HL-60 (cell line): ENCODE results near the gene PALLD.
A peak's percentile ranks its signal among the peaks of the same experiment; 100 is the strongest.

Source experiments
- DNase-seq, 2 experiments: peaks; one replicate each; pipeline ENCODE4 v3.0.0-alpha.2; 2010 to 2020; ENCODE audit warnings: low read depth in 1 of 2, low spot score in 1 of 2
- H3K27ac ChIP-seq: fragments of 250-450 bp; sonication (Bioruptor Pico); replicated peaks from 2 replicates; pipeline ENCODE4 v1.5.1; 2020; ENCODE audit warnings: mild to moderate bottlenecking, moderate library complexity
- H3K27me3 ChIP-seq: fragments of 250-450 bp; sonication (Bioruptor Pico); 2 replicates; pipeline ENCODE4 v1.5.1; 2021; ENCODE audit warnings: mild to moderate bottlenecking, moderate library complexity; ENCODE audit not compliant: insufficient read depth, poor library complexity, severe bottlenecking
- H3K4me3 ChIP-seq: replicated peaks from 2 replicates; pipeline ENCODE4 v1.5.1; 2011; ENCODE audit warnings: mild to moderate bottlenecking, control low read depth, low read length; ENCODE audit not compliant: insufficient read depth
- CTCF ChIP-seq: IDR thresholded peaks from one replicate; pipeline ENCODE4 v1.5.1; 2011; ENCODE audit warnings: low read length, control low read depth, inconsistent platforms; ENCODE audit not compliant: insufficient read depth
- GABPA ChIP-seq: IDR thresholded peaks from 2 replicates; pipeline ENCODE4 v1.6.1; 2012; ENCODE audit warnings: low read depth
- POLR2AphosphoS5 ChIP-seq: IDR thresholded peaks from 2 replicates; pipeline ENCODE4 v1.6.1; 2012; ENCODE audit warnings: low read depth
- REST ChIP-seq: IDR thresholded peaks from 2 replicates; pipeline ENCODE4 v1.6.1; 2012; ENCODE audit warnings: low read depth; ENCODE audit not compliant: insufficient replicate concordance
- SPI1 ChIP-seq: IDR thresholded peaks from 2 replicates; pipeline ENCODE4 v1.6.1; 2012; ENCODE audit warnings: low read depth, mild to moderate bottlenecking, borderline replicate concordance

The PALLD gene

GRCh38 chr4:168722391-168722790 is 225.5 kb downstream of the PALLD start:
- Histone ChIP-seq H3K27me3 (no peaks in the 10 kb centered on the region), H3K4me3 (no peak overlapping the region), H3K27ac (no peak overlapping the region)
- DNase-seq: no peak
- TF ChIP-seq GABPA (no peak), CTCF (no peak), SPI1 (no peak), REST (no peak), POLR2AphosphoS5 (no peak)

- H3K27ac ChIP-seq: no peak overlapping the region
Measured at GRCh38 chr4:168723020-168723419, 226.2 kb downstream of the PALLD start.

GRCh38 chr4:168723569-168723968 is 226.7 kb downstream of the PALLD start:
- H3K27me3 ChIP-seq: no peaks in the 10 kb centered on the region
- TF ChIP-seq REST (no peak), GABPA (no peak), SPI1 (no peak), CTCF (no peak), POLR2AphosphoS5 (no peak)
- DNase-seq: no peak
- no peak overlapping the region for H3K27ac ChIP-seq
- H3K4me3 ChIP-seq: no peak overlapping the region

More at GRCh38 chr4:168723020-168723419, 226.2 kb downstream of the PALLD start:
- TF ChIP-seq GABPA (no peak), POLR2AphosphoS5 (no peak), SPI1 (peak; percentile 64; the same call in 1 of the 2 replicates), REST (no peak), CTCF (no peak)
- no peaks in the 10 kb centered on the region for H3K27me3 ChIP-seq
- DNase-seq: no peak
- H3K4me3 ChIP-seq: no peak overlapping the region
